ENCODE results near the gene TMEM247. TPM values are rescaled to one million over a fixed set of nuclear protein-coding genes. Genes with fewer than 3 reads are reported as not detected.

Gene TMEM247
- total RNA-seq, 1 donor from 2014 or later, result not detected

DNA sequence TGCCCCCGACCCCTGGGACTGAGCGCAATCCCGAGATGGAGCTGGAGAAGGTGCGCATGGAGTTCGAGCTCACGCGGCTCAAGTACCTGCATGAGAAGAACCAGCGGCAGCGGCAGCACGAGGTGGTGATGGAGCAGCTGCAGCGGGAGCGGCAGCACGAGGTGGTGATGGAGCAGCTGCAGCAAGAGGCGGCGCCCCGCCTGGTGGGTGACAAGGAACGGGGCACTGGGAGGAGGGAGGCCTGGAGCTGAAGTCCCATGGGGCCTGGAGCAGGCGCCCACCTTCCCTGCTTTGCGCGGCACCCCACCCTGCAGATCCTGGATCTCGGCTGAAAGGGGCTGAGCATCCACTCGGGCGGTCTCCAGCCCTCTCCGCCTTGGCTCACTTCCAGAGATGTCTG lies 1.2 kb downstream of the TMEM247 start:
- no peak for DNase-seq
- ChIA-PET POLR2A (no interaction called here), CTCF (interaction anchor here (1.7 kb wide), 1 partner anchor 10 kb away, joined by 4 read pairs; no protein-coding TSS in a partner anchor)
- TF ChIP-seq, protein P1, sequence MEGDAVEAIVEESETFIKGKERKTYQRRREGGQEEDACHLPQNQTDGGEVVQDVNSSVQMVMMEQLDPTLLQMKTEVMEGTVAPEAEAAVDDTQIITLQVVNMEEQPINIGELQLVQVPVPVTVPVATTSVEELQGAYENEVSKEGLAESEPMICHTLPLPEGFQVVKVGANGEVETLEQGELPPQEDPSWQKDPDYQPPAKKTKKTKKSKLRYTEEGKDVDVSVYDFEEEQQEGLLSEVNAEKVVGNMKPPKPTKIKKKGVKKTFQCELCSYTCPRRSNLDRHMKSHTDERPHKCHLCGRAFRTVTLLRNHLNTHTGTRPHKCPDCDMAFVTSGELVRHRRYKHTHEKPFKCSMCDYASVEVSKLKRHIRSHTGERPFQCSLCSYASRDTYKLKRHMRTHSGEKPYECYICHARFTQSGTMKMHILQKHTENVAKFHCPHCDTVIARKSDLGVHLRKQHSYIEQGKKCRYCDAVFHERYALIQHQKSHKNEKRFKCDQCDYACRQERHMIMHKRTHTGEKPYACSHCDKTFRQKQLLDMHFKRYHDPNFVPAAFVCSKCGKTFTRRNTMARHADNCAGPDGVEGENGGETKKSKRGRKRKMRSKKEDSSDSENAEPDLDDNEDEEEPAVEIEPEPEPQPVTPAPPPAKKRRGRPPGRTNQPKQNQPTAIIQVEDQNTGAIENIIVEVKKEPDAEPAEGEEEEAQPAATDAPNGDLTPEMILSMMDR (IDR thresholded peaks at IDR 0.05), result no peak
- Mint-ChIP-seq H3K27ac (no peak overlapping the region), H3K4me3 (no peak overlapping the region), H3K4me1 (peaks cover 14% of the 10 kb centered on the region), H3K36me3 (ENCODE audit: low read depth) (no peaks in the 10 kb centered on the region), H3K9me3 (no peaks in the 10 kb centered on the region), H3K27me3 (peaks cover 8% of the 10 kb centered on the region)
- no peak for ATAC-seq (ENCODE audit: low read depth)
- intact Hi-C loops (cut with micrococcal nuclease), result loop anchor here (5.0 kb wide), 1 partner anchor 122 kb away; no protein-coding TSS in a partner anchor

DNA sequence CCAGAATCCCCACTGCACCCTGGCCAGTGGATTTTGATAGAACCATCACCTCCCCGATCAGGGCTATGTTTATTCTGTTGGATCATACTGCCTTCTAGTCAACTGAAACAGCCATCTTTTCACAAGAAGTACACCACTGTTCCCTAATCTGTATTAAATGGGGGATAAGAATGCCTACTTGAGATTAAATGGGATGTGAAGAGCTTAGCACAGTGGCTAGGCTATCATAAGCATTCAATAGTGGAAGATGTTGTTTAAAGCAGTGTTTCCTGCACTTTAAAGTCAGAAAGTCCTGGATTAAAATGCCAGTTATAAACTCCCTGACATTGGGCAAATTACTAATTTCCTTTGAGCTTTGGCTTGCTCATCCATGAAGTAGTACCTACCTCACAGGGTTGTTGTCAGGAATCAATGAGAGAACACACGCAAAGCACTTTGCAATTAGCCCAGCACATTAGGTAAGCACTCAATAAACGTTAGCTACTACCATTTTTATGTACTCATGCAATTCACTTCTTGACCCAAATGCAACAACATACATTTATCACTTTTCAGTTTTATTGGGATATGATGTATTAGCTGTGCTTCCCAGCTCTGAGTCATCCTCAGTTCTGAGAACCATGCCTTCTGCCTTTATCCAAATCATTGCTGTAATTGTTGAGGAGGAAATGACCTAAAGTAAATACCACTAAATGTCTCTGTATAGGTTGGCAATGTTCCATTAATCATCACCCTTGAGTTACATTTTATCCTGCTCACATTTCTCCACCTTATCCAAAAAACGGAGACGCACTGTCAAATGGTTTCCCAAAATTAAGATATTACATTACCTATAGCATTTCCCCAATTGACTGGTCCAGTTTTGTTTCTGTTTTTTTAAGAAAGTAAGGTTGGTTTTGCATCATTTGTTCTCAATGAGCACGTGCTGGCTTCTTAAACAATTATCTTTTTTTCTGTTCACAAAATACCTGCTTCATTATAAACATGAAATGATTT lies 2.1 kb downstream of the TMEM247 start:
- Mint-ChIP-seq H3K9me3 (no peaks in the 10 kb centered on the region), H3K36me3 (ENCODE audit: low read depth) (no peaks in the 10 kb centered on the region), H3K4me3 (no peak overlapping the region), H3K27ac (no peak overlapping the region), H3K27me3 (peaks cover 8% of the 10 kb centered on the region), H3K4me1 (peaks cover 14% of the 10 kb centered on the region)
- TF ChIP-seq, protein P1 (IDR thresholded peaks at IDR 0.05), result no peak
- POLR2A ChIA-PET, result no interaction called here
- no peak for ATAC-seq (ENCODE audit: low read depth)
- no peak for DNase-seq
- intact Hi-C loops (cut with micrococcal nuclease), result loop anchor here (5.0 kb wide), 1 partner anchor 121 kb away; no protein-coding TSS in a partner anchor
- CTCF ChIA-PET, result interaction anchor here (1.7 kb wide), 1 partner anchor 9 kb away, joined by 4 read pairs; no protein-coding TSS in a partner anchor

DNA sequence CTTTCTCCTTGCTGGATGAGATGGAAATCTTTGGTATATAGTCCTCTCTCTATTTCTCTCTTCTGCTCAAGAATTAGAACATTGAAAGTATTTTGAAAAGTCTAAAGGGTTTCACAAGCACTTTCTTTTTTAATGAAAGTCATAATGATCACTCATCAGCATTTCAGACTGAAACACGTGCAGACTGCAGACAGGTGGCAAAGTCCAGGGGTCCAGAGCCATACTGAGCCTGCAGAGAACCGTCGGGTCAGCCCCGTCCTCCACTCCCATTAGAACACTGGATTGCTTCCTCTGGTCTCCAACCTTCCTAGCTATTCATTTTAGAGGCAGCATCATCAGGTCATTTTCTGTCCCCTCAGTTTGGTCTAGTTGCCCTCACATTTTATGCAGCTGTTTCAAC lies 3.1 kb downstream of the TMEM247 start:
- intact Hi-C loops (cut with micrococcal nuclease), result loop anchor here (5.0 kb wide), 1 partner anchor 120 kb away; no protein-coding TSS in a partner anchor
- H3K36me3 Mint-ChIP-seq (ENCODE audit: low read depth), result no peaks in the 10 kb centered on the region
- peaks cover 11% of the 10 kb centered on the region for H3K4me1 Mint-ChIP-seq
- POLR2A ChIA-PET, result no interaction called here
- no peak overlapping the region for H3K4me3 Mint-ChIP-seq
- TF ChIP-seq, protein P1 (IDR thresholded peaks at IDR 0.05), result no peak
- ATAC-seq (ENCODE audit: low read depth) (no peak), DNase-seq (no peak)
- CTCF ChIA-PET, result no interaction called here
- H3K27me3 Mint-ChIP-seq, result peaks cover 8% of the 10 kb centered on the region
- no peak overlapping the region for H3K27ac Mint-ChIP-seq
- no peaks in the 10 kb centered on the region for H3K9me3 Mint-ChIP-seq

DNA sequence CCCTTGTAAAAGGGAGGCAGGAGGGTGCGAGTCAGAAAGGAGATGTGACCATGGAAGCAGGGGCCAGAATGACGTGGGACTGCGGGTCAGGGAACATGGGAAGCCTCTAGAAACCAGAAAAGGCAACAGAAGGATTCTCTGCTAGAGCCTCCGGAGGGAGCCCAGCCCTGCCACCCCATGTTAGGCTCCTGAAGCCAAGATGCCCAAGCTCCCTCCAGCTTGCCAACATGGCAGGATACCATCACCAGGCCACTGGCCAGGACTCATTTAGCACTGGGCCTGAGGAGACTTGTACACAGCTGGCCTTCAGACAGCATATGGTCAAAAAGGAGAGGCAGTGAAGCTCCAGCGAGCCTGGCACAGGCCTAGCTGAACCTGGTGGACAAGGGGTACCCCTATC lies 5.6 kb downstream of the TMEM247 start:
- intact Hi-C loops (cut with micrococcal nuclease), result no loop called here
- TF ChIP-seq, protein P1 (IDR thresholded peaks at IDR 0.05), result no peak
- H3K36me3 Mint-ChIP-seq (ENCODE audit: low read depth), result no peaks in the 10 kb centered on the region
- no peak overlapping the region for H3K4me3 Mint-ChIP-seq
- ChIA-PET POLR2A (no interaction called here), CTCF (interaction anchor here (1.6 kb wide), 1 partner anchor 23 kb away, joined by 3 read pairs; no protein-coding TSS in a partner anchor)
- DNase-seq, result no peak
- no peak for ATAC-seq (ENCODE audit: low read depth)
- peaks cover 5% of the 10 kb centered on the region for H3K27me3 Mint-ChIP-seq
- no peak overlapping the region for H3K27ac Mint-ChIP-seq
- H3K4me1 Mint-ChIP-seq, result peaks cover 7% of the 10 kb centered on the region
- no peaks in the 10 kb centered on the region for H3K9me3 Mint-ChIP-seq

DNA sequence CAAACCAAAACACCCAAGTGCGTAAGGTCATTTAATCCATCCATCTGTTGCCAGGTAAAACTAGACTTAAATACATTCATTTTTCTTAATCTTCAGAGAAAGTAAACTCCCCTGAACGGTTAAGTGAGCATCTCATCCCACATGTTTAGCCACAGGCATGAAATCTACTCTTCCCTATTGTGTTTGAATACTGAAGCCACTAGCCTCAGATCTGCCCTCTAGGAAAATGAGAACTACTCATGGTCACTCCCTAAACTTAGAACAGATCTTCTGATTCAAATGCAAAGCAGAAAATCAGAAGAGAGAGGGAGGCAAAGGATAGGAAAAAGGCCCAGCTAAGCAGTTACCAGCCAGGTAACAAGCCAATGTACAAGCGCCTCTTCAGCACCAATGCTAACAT lies 7.1 kb downstream of the TMEM247 start:
- TF ChIP-seq, protein P1 (IDR thresholded peaks at IDR 0.05), result no peak
- no peaks in the 10 kb centered on the region for H3K36me3 Mint-ChIP-seq (ENCODE audit: low read depth)
- H3K4me3 Mint-ChIP-seq, result no peak overlapping the region
- DNase-seq (no peak), ATAC-seq (ENCODE audit: low read depth) (no peak)
- peaks cover 18% of the 10 kb centered on the region for H3K4me1 Mint-ChIP-seq
- ChIA-PET POLR2A (no interaction called here), CTCF (no interaction called here)
- H3K9me3 Mint-ChIP-seq, result no peaks in the 10 kb centered on the region
- no peaks in the 10 kb centered on the region for H3K27me3 Mint-ChIP-seq
- no peak overlapping the region for H3K27ac Mint-ChIP-seq
- intact Hi-C loops (cut with micrococcal nuclease), result no loop called here

All from activated B cell treated with CpG ODN at 0.5 μM for 24 hours (primary cell).